K562 (cell line): ENCODE measurements around the gene ILF3. TPM values are rescaled to one million over a fixed set of nuclear protein-coding genes. Genes with fewer than 3 reads are reported as not detected.
A peak's percentile ranks its signal among the peaks of the same experiment; 100 is the strongest.

Experiments used
- ATAC-seq: fragments of 200-7000 bp; cut with Tn5 transposase; 3 replicates; pipeline ENCODE4 v1.9.1; 2020; ENCODE audit warnings: moderate library complexity
- BruUV-seq: library from RNA; stranded (reverse); fragments of 400-500 nt; replicated peaks from 2 replicates; lab custom pipeline; 2021; lab: Mats Ljungman, UMichigan
- CTCF ChIA-PET: fragments of 300-600 bp; formaldehyde crosslinking; extraction: SDS; loops from one replicate; lab custom pipeline; 2021; ENCODE audit warnings: low intra/inter-chr PET ratio; lab: Yijun Ruan, JAX
- POLR2A ChIA-PET: fragments of 300-600, 350-650 bp; sonication (Branson Sonifier 250); formaldehyde crosslinking; extraction: SDS; loops from one replicate; lab custom pipeline; 2021; ENCODE audit warnings: antibody characterized with exemption, inconsistent platforms; lab: Yijun Ruan, JAX
- DNase-seq, 4 experiments: peaks; one replicate each; pipeline versions ENCODE4 v3.0.0 to v3.0.0-alpha.2; 2011 to 2018; ENCODE audit warnings: low spot score in 3 of 4, mixed read lengths in 3 of 4; ENCODE audit errors: extremely low read depth in 1 of 4
- FAIRE-seq: peaks from 2 replicates; lab custom pipeline; 2011; peaks lifted over from hg19 to GRCh38; lab: Jason Lieb, UNC
- H2AFZ ChIP-seq: 2 replicates; pipeline ENCODE4 v1.6.0; 2011; ENCODE audit warnings: low read depth, low read length, control low read depth, inconsistent platforms
- H3K27ac ChIP-seq: fragments of 200-600 bp; 3 replicates; pipeline ENCODE4 v1.8.0; 2011; ENCODE audit warnings: low read depth, mild to moderate bottlenecking, control low read depth, inconsistent platforms, low read length, moderate library complexity, mixed read lengths; ENCODE audit errors: extremely low read depth
- H3K27me3 ChIP-seq, 2 experiments: fragments of 300-600 bp in 1 of 2; 2 replicates in 1 of 2; 3 replicates in 1 of 2; pipeline versions ENCODE4 v1.6.0 to v1.8.0; 2011; ENCODE audit warnings: inconsistent platforms in 2 of 2, low read length in 2 of 2, mild to moderate bottlenecking in 1 of 2, mixed read lengths in 1 of 2, moderate library complexity in 1 of 2; ENCODE audit not compliant: control insufficient read depth in 2 of 2, insufficient read depth in 2 of 2
- H3K36me3 ChIP-seq: fragments of 300-600 bp; 3 replicates; pipeline ENCODE4 v1.8.0; 2011; ENCODE audit warnings: mild to moderate bottlenecking, low read length, inconsistent platforms; ENCODE audit not compliant: control insufficient read depth, insufficient read depth
- H3K4me1 ChIP-seq, 2 experiments: fragments of 200-600 bp in 1 of 2; replicated peaks in 1 of 2; 2 replicates in 1 of 2; 3 replicates in 1 of 2; pipeline versions ENCODE4 v1.5.1 to v1.8.0; 2011; ENCODE audit warnings: inconsistent platforms in 2 of 2, low read length in 2 of 2, mild to moderate bottlenecking in 1 of 2, mixed read lengths in 1 of 2, moderate library complexity in 1 of 2; ENCODE audit not compliant: control insufficient read depth in 2 of 2, insufficient read depth in 2 of 2
- H3K4me2 ChIP-seq: 2 replicates; pipeline ENCODE4 v1.6.1; 2011; ENCODE audit warnings: low read length, control low read depth, inconsistent platforms, mixed read lengths; ENCODE audit not compliant: insufficient read depth
- H3K4me3 ChIP-seq: fragments of 200-600 bp; sonication (generic), shearing (Covaris generic); 2 replicates; pipeline ENCODE4 v1.5.1; 2016; ENCODE audit warnings: control low read depth, inconsistent platforms
- H3K79me2 ChIP-seq: fragments of 200-600 bp; 3 replicates; pipeline ENCODE4 v1.8.0; 2011; ENCODE audit warnings: low read length, inconsistent platforms; ENCODE audit not compliant: control insufficient read depth, insufficient read depth
- H3K9ac ChIP-seq, 2 experiments: 2 replicates each; pipeline versions ENCODE4 v1.6.0 to v1.6.1; 2011; ENCODE audit warnings: low read depth in 2 of 2, low read length in 2 of 2, control low read depth in 1 of 2, inconsistent platforms in 1 of 2, mild to moderate bottlenecking in 1 of 2, mixed read lengths in 1 of 2; ENCODE audit not compliant: insufficient read depth in 1 of 2
- H3K9me1 ChIP-seq: one replicate; pipeline ENCODE4 v1.6.0; 2011; ENCODE audit warnings: inconsistent platforms, mild to moderate bottlenecking, low read length, moderate library complexity; ENCODE audit not compliant: control insufficient read depth, insufficient read depth
- H3K9me3 ChIP-seq: replicated peaks from 2 replicates; pipeline ENCODE4 v1.5.1; 2011; ENCODE audit warnings: low read depth, low read length, inconsistent platforms; ENCODE audit not compliant: control insufficient read depth, insufficient read depth
- H4K20me1 ChIP-seq: replicated peaks from 2 replicates; pipeline ENCODE4 v1.6.1; 2011; ENCODE audit warnings: low read length, inconsistent platforms, mixed read lengths; ENCODE audit not compliant: control insufficient read depth, insufficient read depth
- HNRNPH1 ChIP-seq: fragments of 200-400 bp; formaldehyde crosslinking; optimal IDR thresholded peaks from 2 replicates; pipeline ENCODE3; 2017; ENCODE audit warnings: low read depth, mild to moderate bottlenecking, low read length, moderate library complexity
- NFIC ChIP-seq: fragments of 450-650 bp; IDR thresholded peaks from 2 replicates; pipeline ENCODE4 v1.6.1; 2017; ENCODE audit warnings: mild to moderate bottlenecking, inconsistent platforms
- RFX5 ChIP-seq: IDR thresholded peaks from 2 replicates; pipeline ENCODE4 v1.6.1; 2011; ENCODE audit warnings: low read depth, mild to moderate bottlenecking, improper control_type of control experiment, low read length
- ZBTB2 ChIP-seq: fragments of 450-650 bp; IDR thresholded peaks from 2 replicates; pipeline ENCODE4 v1.6.1; 2016; ENCODE audit warnings: antibody characterized with exemption
- ZZZ3 ChIP-seq: fragments of 450-650 bp; IDR thresholded peaks from 2 replicates; pipeline ENCODE4 v1.6.1; 2016; ENCODE audit warnings: antibody characterized with exemption, mild to moderate bottlenecking, moderate library complexity
- WGBS: fragments of 100-300 bp; shearing (Covaris generic); methylation state at CpG from one replicate; pipeline ENCODE4 v1.1.6; 2016; ENCODE audit warnings: low coverage, mixed read lengths; ENCODE audit not compliant: insufficient coverage; ENCODE audit errors: missing lambda C conversion rate; 5-methylcytosine and 5-hydroxymethylcytosine counted together
- in situ Hi-C: fragments of 300-500 bp; cut with MboI; formaldehyde crosslinking; loops from 4 replicates; pipeline ENCODE4 v1.15.0; 2018; ENCODE audit warnings: inconsistent platforms, mixed read lengths
- intact Hi-C: fragments of 100-400 bp; cut with micrococcal nuclease; formaldehyde crosslinking; loops from 2 replicates; pipeline ENCODE4 v1.14.2; 2022
- polyA plus RNA-seq, 8 experiments: library from polyadenylated mRNA; depleted of rRNA in 4 of 8; stranded (reverse) in 5 of 8; unstranded in 3 of 8; fragments of >200 nt; fragmentation: Nextera tagmentation in 2 of 8; fragmentation: Illumina TruSeq in 1 of 8; extraction: Ambion mirVana in 2 of 8; extraction: Trizol in 1 of 8; gene quantifications; 2 replicates each; pipeline versions ENCODE4 v1.2.1 to v1.2.3, GENCODE V29; 2011 to 2014; ENCODE audit warnings: inconsistent platforms in 1 of 8, missing spikeins in 1 of 8
- total RNA-seq, 7 experiments: library from RNA; depleted of rRNA in 6 of 7; stranded (reverse); fragments of >200 nt in 6 of 7; fragmentation: Illumina TruSeq in 2 of 7; extraction: Trizol in 2 of 7; gene quantifications; 2 replicates each; pipeline versions ENCODE4 v1.2.1 to v1.2.3, GENCODE V29; 2011 to 2021; ENCODE audit warnings: low replicate concordance in 1 of 7

The ILF3 gene
- total and polyA plus RNA-seq, 9 of the 15 experiments (the other 6 are each of a cell fraction or from before 2014, with no cell fraction given): 26.0 to 453 (median 175) TPM

DNA sequence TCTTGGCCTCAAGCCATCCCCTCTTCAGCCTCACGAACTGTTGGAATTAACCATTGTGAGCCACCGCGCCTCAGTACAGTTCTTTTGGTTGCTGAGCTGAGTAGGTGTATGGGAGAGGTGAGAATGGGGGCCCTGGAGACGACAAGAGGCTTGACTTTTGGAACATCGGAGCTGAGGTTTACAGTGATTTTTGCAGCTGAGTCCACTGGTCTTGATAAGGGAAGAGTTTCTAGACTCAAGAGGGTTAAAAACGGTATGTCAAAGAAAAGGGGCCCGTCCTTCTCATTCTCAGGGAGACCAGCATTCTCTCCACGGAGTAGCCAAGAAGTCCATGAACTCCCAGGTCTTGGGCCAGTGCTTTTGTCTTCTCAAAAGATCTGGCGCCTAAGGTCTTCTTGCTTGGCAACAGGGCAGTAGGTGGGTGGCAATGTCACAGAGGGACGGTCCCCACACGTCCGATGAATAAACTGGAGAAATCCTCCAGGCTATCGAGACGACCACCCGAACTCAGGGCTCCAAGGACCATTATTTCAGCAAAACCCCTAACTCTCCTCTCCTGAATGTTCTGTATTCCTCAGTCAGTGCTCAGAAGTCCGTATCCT lies 40.7 kb downstream of the ILF3 start:
- Histone ChIP-seq H3K27ac (no peak overlapping the region), H3K9me1 (peaks cover 9% of the 10 kb centered on the region), H3K4me3 (no peak overlapping the region)
- no peak for TF ChIP-seq ZZZ3
- no peak for TF ChIP-seq ZBTB2
- TF ChIP-seq NFIC: 0 out of 2 replicates have a peak, but pooled peaks have one; percentile 26
- no peak for TF ChIP-seq HNRNPH1
- no peak for TF ChIP-seq RFX5
- TF ChIP-seq, all 486 proteins: peak for 1
- DNase-seq (no peak), FAIRE-seq (no peak), ATAC-seq (no peak)
- in situ Hi-C loops (loop anchor here (5.0 kb wide), 2 partner anchors 113 to 213 kb away; no protein-coding TSS in a partner anchor), intact Hi-C loops (loop anchor here (2.0 to 5.0 kb wide), 3 partner anchors 40 to 293 kb away; partner anchors contain the start of genes CDC37 and ILF3)
- H3K9ac ChIP-seq: peak overlapping the region in 1 of 2 experiments; percentile 68; a peak in 2 of 4 replicates
- H2AFZ ChIP-seq: no peak overlapping the region
- no TSS peak for BruUV-seq
- peaks cover 36% of the 10 kb centered on the region for H4K20me1 ChIP-seq
- 34% methylated on average over 16 of the region's 16 CpGs for WGBS
- no peaks in the 10 kb centered on the region for H3K9me3 ChIP-seq
- H3K4me1 ChIP-seq: peaks cover 6 to 13% of the 10 kb centered on the region in 2 experiments; a peak in 4 of 5 replicates
- ChIA-PET POLR2A (interaction anchor here (0.7 to 1.7 kb wide), 12 partner anchors 8 to 140 kb away, joined by 3 to 10 read pairs (median 4); partner anchors contain the start of gene DNM2), CTCF (interaction anchor here (1.2 kb wide), 1 partner anchor 114 kb away, joined by 8 read pairs; no protein-coding TSS in a partner anchor)
- H3K4me2 ChIP-seq: peak overlapping the region; percentile 48; the same call in 1 of the 2 replicates
- peaks cover 4 to 7% of the 10 kb centered on the region in 2 experiments; a peak in 2 of 5 replicates for H3K27me3 ChIP-seq
- H3K36me3 ChIP-seq: peaks cover 29% of the 10 kb centered on the region; the same call in 2 of the 3 replicates
- no peaks in the 10 kb centered on the region for H3K79me2 ChIP-seq
